Left lung (tissue), 10 donors: ENCODE measurements around the gene PSD. TPM values are rescaled to one million over a fixed set of nuclear protein-coding genes. Genes with fewer than 3 reads are reported as not detected.

ENCODE experiments used
- ATAC-seq: fragments of 200-7000 bp; cut with Tn5 transposase; one replicate; pipeline ENCODE4 v1.9.1; 2020; ENCODE audit warnings: moderate library complexity
- DNase-seq, 4 donors: peaks; one replicate each; pipeline ENCODE4 v3.0.0-alpha.2; 2013 to 2020
- H3K27ac ChIP-seq, 2 donors: fragments of 200-600 bp; sonication (generic) in 1 of 2; one replicate each; pipeline versions ENCODE4 v1.5.0 to v1.8.0; 2020 to 2021
- H3K27me3 ChIP-seq, 2 donors: fragments of 200-600 bp; sonication (generic) in 1 of 2; one replicate each; pipeline versions ENCODE4 v1.5.0 to v1.8.0; 2020 to 2021
- H3K36me3 ChIP-seq, 2 donors: fragments of 200-600 bp; sonication (generic) in 1 of 2; one replicate each; pipeline versions ENCODE4 v1.5.0 to v1.8.0; 2020 to 2021
- H3K4me1 ChIP-seq, 2 donors: fragments of 200-600 bp; one replicate each; pipeline ENCODE4 v1.8.0; 2021
- H3K4me3 ChIP-seq, 2 donors: fragments of 200-600 bp; sonication (generic) in 1 of 2; one replicate each; pipeline versions ENCODE4 v1.5.0 to v1.8.0; 2020 to 2021; ENCODE audit warnings: mild to moderate bottlenecking in 1 of 2
- H3K9me3 ChIP-seq, 2 donors: fragments of 200-600 bp; sonication (generic) in 1 of 2; one replicate each; pipeline versions ENCODE4 v1.5.0 to v1.8.0; 2020 to 2021
- intact Hi-C, 2 donors: fragments of 100-400 bp; cut with DNase I; formaldehyde crosslinking; loops; one replicate each; pipeline versions ENCODE4 v1.11.2 to v1.14.2; 2022
- microRNA-seq, 2 donors: library from miRNA; unstranded; fragments of <30 nt; microRNA quantifications; one replicate each; pipeline ENCODE4, GENCODE V29; 2019
- polyA plus RNA-seq, 6 donors: library from polyadenylated mRNA; unstranded; fragments of 120-200 nt; gene quantifications; one replicate each; pipeline ENCODE4 v1.2.1, GENCODE V29; 2013; ENCODE audit not compliant: insufficient read length in 6 of 6
- total RNA-seq, 2 donors: library from RNA; stranded (reverse); fragmentation: NEBNext Ultra II Directional; extraction: Animal tissue kit (Norgen Biotek cat#: 25700); gene quantifications; one replicate each; pipeline ENCODE4 v1.2.1, GENCODE V29; 2021
- TF ChIP-seq, protein P1 (sequence below), 2 donors: fragments of 200-600 bp; sonication (generic) in 1 of 2; IDR thresholded peaks; one replicate each; pipeline versions ENCODE4 v1.5.0 to v1.8.0; 2021; ENCODE audit warnings: antibody characterized with exemption in 2 of 2
- donor health status: DM: no; HTN: yes; CAD: no.
- donor health status: DM: no; HTN: no; CAD: no.

PSD gene
- total and polyA plus RNA-seq, 8 donors, result 1.4 to 15.1 (median 9.9) TPM

DNA sequence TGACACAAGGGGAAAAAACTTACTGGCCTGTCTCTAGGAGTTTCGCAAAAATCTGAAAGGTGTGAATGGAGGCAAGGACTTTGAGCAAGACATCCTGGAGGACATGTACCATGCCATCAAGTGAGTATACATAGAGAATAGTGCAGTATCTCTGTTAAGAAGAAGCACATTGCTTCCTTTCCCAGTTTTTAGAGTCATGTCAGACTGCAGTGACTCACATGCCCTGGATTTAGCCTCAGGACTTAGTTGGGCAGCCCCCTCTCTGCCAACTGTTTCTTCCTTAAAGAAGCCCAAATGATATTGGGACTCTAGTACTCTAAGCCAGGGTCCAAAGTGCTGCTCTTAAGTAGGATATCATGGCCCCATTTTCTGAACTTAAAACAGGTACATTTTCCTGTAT is 51.1 kb downstream of the PSD start:
- Histone ChIP-seq H3K36me3 (peaks cover 0 to 100% of the 10 kb centered on the region in 2 donors), H3K27me3 (no peaks in the 10 kb centered on the region), H3K4me3 (no peak overlapping the region), H3K27ac (peak overlapping the region in 1 of 2 donors; percentile 13), H3K4me1 (peaks cover 0 to 5% of the 10 kb centered on the region in 2 donors), H3K9me3 (no peaks in the 10 kb centered on the region)
- intact Hi-C loops, result no loop called here
- DNase-seq, result no peak
- TF ChIP-seq, protein P1, sequence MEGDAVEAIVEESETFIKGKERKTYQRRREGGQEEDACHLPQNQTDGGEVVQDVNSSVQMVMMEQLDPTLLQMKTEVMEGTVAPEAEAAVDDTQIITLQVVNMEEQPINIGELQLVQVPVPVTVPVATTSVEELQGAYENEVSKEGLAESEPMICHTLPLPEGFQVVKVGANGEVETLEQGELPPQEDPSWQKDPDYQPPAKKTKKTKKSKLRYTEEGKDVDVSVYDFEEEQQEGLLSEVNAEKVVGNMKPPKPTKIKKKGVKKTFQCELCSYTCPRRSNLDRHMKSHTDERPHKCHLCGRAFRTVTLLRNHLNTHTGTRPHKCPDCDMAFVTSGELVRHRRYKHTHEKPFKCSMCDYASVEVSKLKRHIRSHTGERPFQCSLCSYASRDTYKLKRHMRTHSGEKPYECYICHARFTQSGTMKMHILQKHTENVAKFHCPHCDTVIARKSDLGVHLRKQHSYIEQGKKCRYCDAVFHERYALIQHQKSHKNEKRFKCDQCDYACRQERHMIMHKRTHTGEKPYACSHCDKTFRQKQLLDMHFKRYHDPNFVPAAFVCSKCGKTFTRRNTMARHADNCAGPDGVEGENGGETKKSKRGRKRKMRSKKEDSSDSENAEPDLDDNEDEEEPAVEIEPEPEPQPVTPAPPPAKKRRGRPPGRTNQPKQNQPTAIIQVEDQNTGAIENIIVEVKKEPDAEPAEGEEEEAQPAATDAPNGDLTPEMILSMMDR (IDR thresholded peaks at IDR 0.05), result no peak
- no peak for ATAC-seq

DNA sequence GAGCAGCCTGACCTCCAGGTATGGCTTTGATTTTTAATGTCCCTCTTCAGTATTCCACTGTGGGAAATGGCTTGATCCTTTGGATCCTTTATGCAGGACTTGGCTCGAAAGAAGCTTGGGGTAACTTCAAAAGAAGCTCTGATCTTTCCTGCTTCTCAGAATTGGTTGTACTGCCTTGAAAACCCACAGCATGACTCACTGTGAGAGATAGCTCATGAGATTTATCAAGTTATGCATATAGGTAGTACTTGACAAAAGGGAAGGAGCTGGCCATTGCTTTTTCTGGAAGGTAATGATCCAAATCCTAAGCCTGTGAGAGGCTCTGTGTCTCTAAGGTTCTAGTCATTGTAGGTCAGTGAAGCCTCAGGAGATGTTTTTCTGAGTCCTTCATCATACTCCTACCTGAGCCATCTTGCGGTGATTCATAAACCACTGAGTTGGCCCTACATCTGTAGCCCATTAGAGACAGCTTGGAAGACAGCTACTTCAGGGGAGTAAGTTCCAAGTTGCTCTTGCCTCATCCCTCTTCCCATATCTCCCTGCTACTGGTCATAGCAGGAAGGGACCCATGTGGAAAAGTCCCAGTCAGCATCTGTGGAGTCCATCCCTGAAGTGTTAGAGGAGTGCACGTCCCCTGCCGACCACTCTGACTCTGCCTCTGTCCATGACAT is 59.7 kb downstream of the PSD start:
- intact Hi-C loops, result loop anchor here (10.0 kb wide), 2 partner anchors 124 to 204 kb away; partner anchors contain the start of gene NOLC1 (in 1 of the 2)
- H3K36me3 ChIP-seq, result peaks cover 0 to 95% of the 10 kb centered on the region in 2 donors
- no peak for DNase-seq
- no peaks in the 10 kb centered on the region for H3K9me3 ChIP-seq
- H3K4me3 ChIP-seq, result no peak overlapping the region
- H3K4me1 ChIP-seq, result no peaks in the 10 kb centered on the region
- no peaks in the 10 kb centered on the region for H3K27me3 ChIP-seq
- no peak for ATAC-seq
- no peak overlapping the region for H3K27ac ChIP-seq
- TF ChIP-seq, protein P1 (IDR thresholded peaks at IDR 0.05), result no peak

DNA sequence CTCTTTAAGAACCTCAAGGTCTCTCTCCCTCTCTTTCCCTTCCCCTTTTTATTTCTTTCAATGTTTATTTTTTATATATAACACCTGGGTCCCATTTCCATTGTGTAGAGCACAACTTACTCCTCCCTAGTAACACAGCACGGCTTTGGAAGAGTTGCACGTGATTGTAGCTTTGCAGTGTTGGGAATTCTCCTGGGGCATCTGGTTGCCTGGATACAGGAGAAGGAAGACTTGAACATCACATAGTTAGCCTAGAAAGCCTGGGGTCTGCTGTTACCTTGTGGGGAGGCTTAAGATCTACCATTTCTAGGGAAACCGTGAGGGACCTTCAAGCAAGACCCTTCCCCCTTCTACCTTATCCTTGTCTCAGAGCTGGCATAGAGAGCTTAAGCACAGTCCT is 64.1 kb downstream of the PSD start:
- no peaks in the 10 kb centered on the region for H3K9me3 ChIP-seq
- no peak for DNase-seq
- no peaks in the 10 kb centered on the region for H3K4me1 ChIP-seq
- no peak overlapping the region for H3K4me3 ChIP-seq
- H3K36me3 ChIP-seq, result peaks cover 0 to 88% of the 10 kb centered on the region in 2 donors
- no peaks in the 10 kb centered on the region for H3K27me3 ChIP-seq
- intact Hi-C loops, result loop anchor here (5.0 to 10.0 kb wide), 3 partner anchors 120 to 200 kb away; partner anchors contain the start of gene NOLC1 (in 1 of the 2)
- TF ChIP-seq, protein P1 (IDR thresholded peaks at IDR 0.05), result no peak
- no peak overlapping the region for H3K27ac ChIP-seq
- ATAC-seq, result no peak

Small RNAs within 50 kb of the gene (microRNA-seq; reads per million reads assigned to microRNA genes)
- 14,337 to 16,841 reads per million in 2 donors for gene MIR146B

Other genes starting within 250 kb of the PSD start
- under 1 TPM; 0.58 to 0.65 TPM for gene ELOVL3, start 192.5 kb downstream of the PSD start, total RNA-seq
- under 1 TPM; 0.12 to 0.92 (median 0.52) TPM for gene ELOVL3, start 192.5 kb downstream of the PSD start, polyA plus RNA-seq
- gene PITX3, start 177.3 kb downstream of the PSD start, total RNA-seq, result under 1 TPM in 1 of 2 donors, not detected in 1; 0.29 TPM
- 1 to 10 TPM in 1 of 6 donors, under 1 TPM in 5; 0.28 to 1.4 (median 0.34) TPM for gene PITX3, start 177.3 kb downstream of the PSD start, polyA plus RNA-seq
- 10 to 100 TPM; 48.7 to 53.4 TPM for gene GBF1, start 173.3 kb downstream of the PSD start, total RNA-seq
- gene GBF1, start 173.3 kb downstream of the PSD start, polyA plus RNA-seq, result 10 to 100 TPM; 44.7 to 57.2 (median 46.2) TPM
- 10 to 100 TPM; 37.0 to 50.2 TPM for gene NFKB2, start 23.1 kb downstream of the PSD start, total RNA-seq
- 10 to 100 TPM; 22.0 to 26.4 (median 24.8) TPM for gene NFKB2, start 23.1 kb downstream of the PSD start, polyA plus RNA-seq
- 10 to 100 TPM; 17.4 to 18.7 TPM for gene FBXL15, start 2.1 kb upstream of the PSD start, total RNA-seq
- gene FBXL15, start 2.1 kb upstream of the PSD start, polyA plus RNA-seq, result 1 to 10 TPM; 5.7 to 9.7 (median 7.0) TPM
- 10 to 100 TPM; 47.0 to 48.2 TPM for gene CUEDC2, start 13.8 kb upstream of the PSD start, total RNA-seq
- gene CUEDC2, start 13.8 kb upstream of the PSD start, polyA plus RNA-seq, result 10 to 100 TPM; 66.7 to 81.0 (median 75.8) TPM
- 1 to 10 TPM; 5.6 to 7.3 TPM for gene C10orf95, start 32.8 kb upstream of the PSD start, total RNA-seq
- 1 to 10 TPM in 5 of 6 donors, under 1 TPM in 1; 0.70 to 2.3 (median 1.4) TPM for gene C10orf95, start 32.8 kb upstream of the PSD start, polyA plus RNA-seq
- gene ACTR1A, start 83.9 kb upstream of the PSD start, total RNA-seq, result 100 to 1,000 TPM; 104 to 122 TPM
- 10 to 100 TPM; 78.4 to 92.6 (median 83.6) TPM for gene ACTR1A, start 83.9 kb upstream of the PSD start, polyA plus RNA-seq
- gene SUFU, start 85.2 kb upstream of the PSD start, total RNA-seq, result 10 to 100 TPM; 13.4 to 15.2 TPM
- 10 to 100 TPM; 26.9 to 30.7 (median 28.3) TPM for gene SUFU, start 85.2 kb upstream of the PSD start, polyA plus RNA-seq
- gene TRIM8, start 225.7 kb upstream of the PSD start, total RNA-seq, result 100 to 1,000 TPM; 123 to 180 TPM
- 100 to 1,000 TPM in 4 of 6 donors, 10 to 100 TPM in 2; 88.9 to 128 (median 102) TPM for gene TRIM8, start 225.7 kb upstream of the PSD start, polyA plus RNA-seq